GM18508 (cell line): ENCODE data around the gene MUC20.
"Not testable (repeated sequence)": the region's sequence is repeated elsewhere in the genome, so short reads cannot be mapped to it uniquely, and the experiment has no call there.

ENCODE experiments used
- ATAC-seq: cut with Tn5 transposase; IDR thresholded peaks from one replicate; pipeline ENCODE4 v1.9.1; 2021; ENCODE audit warnings: moderate number of reproducible peaks; ENCODE audit not compliant: insufficient read depth, unreplicated experiment

Gene MUC20

GRCh38 chr3:195692781-195693427 is 27.9 kb upstream of the MUC20 start:
- ATAC-seq: no peak

GRCh38 chr3:195693428-195694216 is 27.2 kb upstream of the MUC20 start:
- ATAC-seq: no peak

GRCh38 chr3:195694217-195695076 is 26.3 kb upstream of the MUC20 start:
- not testable (repeated sequence) for ATAC-seq

DNA sequence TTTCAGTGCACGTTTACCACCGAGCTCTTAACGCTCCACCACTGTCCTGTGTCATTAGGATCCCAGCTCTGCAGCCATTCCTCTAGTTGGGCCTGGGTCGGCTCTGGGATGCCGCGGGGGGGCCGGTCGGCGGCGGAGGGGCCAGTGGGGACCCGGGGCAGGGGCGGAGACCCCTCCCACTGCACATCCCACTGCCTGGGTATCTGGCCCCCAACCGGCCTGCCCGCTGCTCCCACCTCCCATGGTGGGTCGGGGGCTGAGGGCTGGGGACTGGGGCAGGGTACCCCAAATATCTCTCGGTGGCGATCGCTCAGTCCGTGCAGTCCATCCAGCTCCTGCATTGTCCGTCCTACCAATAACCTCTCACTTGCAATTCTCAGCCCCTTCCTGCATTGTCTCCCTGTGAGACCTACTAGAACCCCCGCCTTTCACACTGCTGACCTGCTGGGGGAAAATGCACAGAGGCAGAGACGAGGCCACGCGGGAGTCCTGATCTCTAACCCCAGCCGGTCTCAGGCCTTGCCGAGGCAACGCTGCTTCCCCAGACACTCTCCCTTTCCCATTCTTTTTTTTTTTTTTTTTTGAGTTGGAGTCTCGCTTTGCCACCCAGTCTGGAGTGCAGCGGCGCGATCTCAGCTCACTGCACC is 24.0 kb upstream of the MUC20 start:
- no peak for ATAC-seq

- ATAC-seq: no peak
These were observed 23.0 kb upstream of the MUC20 start for GRCh38 chr3:195697582-195698324.

GRCh38 chr3:195698325-195698646 is 22.5 kb upstream of the MUC20 start:
- ATAC-seq: no peak

DNA sequence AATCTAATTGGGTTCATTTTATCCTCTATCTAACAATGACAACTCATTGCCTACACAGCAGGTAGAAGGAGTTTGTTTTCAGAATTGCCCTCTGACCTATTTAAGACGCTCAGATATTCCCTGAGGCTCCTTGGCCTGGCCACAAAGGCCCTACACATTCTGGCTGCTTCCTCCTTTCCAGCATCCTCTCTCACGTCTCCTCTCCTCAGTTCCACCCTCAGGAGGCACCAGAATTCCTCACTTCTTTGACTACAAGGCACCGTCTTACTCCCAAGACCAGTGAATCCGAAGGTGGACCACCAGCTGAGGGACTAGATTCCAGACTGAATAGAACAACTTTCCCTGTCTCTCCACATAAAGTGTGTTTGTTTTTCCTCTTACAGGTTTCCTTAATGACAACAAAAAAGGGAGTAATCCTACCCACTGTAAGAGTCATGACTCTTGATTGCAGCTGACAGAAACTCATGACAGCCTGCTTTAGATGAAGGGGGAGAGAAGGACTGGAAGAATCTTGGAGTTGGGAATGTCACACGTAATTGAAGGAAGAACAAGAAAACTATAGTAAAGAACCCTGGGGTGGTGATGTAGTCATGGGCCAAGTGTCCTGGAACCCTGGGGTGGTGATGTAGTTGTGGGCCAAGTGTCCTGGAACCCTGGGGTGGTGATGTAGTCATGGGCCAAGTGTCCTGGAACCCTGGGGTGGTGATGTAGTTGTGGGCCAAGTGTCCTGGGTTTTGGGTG is 22.0 kb upstream of the MUC20 start:
- ATAC-seq: no peak

DNA sequence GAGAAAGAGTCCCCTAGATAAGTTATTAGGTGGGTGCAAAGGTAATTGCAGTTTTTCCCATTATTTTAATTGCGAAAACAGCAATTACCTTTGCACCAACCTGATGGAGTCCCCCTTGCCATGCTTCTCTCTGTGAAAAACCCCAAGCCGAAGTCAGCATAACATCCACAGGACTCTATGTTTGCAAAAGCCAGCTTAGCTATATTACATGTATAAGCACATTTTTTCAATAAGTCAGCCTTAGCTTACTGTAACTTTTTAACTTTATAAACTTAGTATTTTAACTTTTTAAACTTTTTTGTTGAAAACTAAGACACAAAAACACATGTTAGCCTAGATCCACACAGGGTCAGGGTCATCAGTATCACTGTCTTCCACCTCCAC is 21.4 kb upstream of the MUC20 start:
- ATAC-seq: no peak

DNA sequence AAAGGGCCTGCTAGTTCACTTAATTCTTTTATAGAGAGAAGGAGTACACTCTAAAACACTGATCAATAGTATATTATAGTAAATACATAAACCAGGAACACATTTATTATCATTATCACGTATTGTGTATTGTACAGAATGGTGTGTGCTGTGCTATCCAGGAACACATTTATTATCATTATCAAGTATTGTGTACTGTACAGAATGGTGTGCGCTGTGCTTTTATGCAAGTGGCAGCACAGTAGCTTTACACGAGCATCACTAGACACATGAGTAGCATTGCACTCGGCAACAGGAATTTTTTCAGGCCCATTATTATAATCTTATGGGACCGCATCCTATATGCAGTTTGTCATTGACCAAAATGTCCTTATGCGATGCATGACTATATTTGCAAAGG is 20.9 kb upstream of the MUC20 start:
- ATAC-seq: no peak

- no peak for ATAC-seq
These were observed 20.5 kb upstream of the MUC20 start for GRCh38 chr3:195700319-195700718.

DNA sequence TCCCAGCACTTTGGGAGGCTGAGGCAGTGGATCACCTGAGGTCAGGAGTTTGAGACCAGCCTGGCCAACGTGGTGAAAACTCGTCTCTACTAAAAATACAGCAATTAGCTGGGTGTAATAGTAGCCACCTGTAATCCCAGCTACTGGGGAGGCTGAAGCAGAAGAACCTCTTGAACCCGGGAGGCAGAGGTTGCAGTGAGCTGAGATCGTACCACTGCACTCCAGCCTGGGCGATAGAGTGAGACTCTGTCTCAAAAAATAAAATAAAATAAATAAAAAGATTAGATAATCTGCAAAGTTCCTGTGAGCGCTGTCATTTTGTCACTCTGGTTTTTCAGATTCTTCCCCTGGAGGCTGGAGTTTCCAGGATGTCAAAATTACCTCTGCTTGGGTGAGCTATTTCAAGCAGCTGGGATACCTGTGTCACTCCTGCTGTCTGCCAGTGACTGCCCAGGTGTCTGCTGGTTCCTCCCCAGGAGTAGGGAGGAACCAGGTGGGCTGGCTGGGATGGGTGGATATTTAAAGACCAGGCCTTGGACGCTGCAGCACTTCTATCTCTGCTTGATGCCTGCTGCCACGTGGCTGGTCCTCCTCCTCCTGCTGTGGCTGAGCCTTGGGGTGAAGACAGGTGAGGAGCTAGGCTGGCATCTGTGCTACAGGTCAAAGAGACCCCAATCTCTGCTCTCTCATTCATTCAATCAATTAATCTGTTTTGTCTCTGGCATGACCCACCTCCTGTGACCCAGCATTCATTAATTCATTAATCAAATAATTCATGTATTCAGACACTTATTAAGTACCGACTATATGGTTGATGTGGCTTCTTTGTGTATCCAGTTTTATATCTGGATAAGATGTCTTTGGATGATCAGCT is 19.5 kb upstream of the MUC20 start:
- no peak for ATAC-seq

DNA sequence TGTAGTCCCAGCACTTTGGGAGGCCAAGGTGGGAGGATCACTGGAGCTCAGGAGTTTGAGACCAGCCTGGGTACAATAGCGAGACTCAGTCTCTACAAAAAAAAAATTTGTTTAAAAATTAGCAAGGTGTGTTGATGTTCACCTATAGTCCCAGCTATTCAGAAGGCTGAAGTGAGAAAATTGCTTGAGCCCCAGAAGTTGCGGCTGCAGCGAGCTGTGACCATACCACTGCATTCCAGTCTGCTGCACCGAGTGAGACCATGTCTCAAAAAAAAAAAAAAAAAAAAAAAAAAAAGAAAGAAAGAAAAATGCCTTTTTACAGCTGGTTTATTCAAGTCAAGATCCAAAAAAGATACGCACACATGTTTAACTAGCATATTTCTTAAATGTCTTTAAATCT is 17.0 kb upstream of the MUC20 start:
- ATAC-seq: no peak

GRCh38 chr3:195704433-195704999 is 16.3 kb upstream of the MUC20 start:
- ATAC-seq: no peak

DNA sequence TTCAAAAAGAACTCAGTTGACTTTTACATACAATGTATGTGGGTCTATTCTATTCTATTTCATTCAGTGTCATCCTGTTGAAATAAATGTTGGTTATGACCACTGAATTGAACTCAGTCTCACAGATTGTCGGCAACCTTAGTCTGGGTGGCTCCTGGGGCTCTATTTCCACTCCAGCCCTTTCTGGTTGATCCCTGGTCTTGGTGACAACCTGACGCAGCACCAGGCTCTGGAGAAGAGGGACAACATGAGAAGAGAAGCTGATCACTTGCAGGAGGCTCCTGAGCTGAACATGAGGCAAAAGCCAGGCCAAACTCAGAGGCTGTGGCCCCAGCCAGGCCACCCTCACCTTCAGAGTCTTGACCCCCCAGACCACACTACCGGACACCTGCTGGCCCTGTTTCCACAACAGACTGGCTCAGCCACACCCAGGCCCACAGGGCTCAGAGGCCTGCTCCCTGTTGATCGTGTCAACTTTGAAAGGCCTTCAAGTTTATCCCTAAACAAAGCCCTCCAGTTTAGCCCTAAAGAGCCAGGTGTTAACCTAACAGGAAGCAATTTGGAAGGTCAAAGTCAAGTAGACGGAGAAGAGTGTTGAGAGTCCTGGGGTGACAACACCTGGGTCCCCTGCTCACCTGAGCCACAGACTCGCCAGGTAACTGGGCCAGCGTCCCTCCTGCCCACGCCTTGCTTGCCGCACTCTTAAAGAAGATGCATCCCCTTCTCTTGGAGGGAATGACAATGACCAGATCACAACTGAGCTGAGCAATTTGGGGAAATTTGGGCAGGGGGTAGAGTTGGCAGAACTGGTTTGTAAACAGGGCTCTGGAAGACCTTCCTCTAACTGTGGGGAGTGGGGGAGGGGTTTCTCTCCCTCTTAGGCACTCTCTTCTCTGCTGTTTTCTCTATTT is 15.4 kb upstream of the MUC20 start:
- ATAC-seq: no peak

DNA sequence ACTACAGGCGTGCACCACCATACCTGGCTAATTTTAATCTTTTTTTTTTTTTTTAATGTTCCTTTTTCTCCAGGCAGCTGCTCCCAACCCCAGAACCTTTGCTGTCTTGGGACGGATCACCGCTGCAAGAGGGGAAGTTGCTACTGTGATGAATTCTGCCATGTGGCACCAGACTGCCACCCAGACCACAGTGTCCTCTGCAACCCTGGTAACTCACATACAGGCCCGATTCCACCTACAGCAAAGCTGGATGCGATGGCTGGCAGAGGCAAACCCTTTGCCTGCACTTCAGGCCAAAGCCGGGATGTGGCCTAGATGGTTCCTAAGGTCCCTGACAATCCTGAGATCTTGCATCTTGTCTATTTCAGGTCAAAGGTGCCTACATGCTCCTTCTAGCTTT is 12.7 kb upstream of the MUC20 start:
- ATAC-seq: no peak

GRCh38 chr3:195708626-195709481 is 11.9 kb upstream of the MUC20 start:
- ATAC-seq: no peak
